OCI-LY3 (cell line): ENCODE measurements around the gene STUB1.

Experiments
- CTCF ChIP-seq: fragments of 200-600, 300-600 bp; sonication (generic); IDR thresholded peaks from 2 replicates; pipeline ENCODE4 v1.5.1; 2014; ENCODE audit warnings: antibody characterized with exemption, low read length, low read depth
- EZH2phosphoT487 ChIP-seq: fragments of 200-600 bp; shearing (Covaris generic); IDR thresholded peaks from 2 replicates; pipeline ENCODE4 v1.6.1; 2018; ENCODE audit warnings: antibody characterized with exemption, mixed run types, low read depth

- TF ChIP-seq CTCF (no peak), EZH2phosphoT487 (no peak)
Observed at GRCh38 chr16:681746-682427, 1.7 kb downstream of the STUB1 start.
